Measurements from ENCODE around the gene NAGPA.

Gene NAGPA

GRCh38 chr16:5022521-5022920 is 11.2 kb downstream of the NAGPA start:
- H3K36me3 ChIP-seq = peaks cover 0 to 25% (median 0%) of the 10 kb centered on the region in 3 donors
- H3K4me3 ChIP-seq = no peak overlapping the region
- no peak for TF ChIP-seq CTCF (IDR thresholded peaks at IDR 0.05)
- no peaks in the 10 kb centered on the region for H3K4me1 ChIP-seq
- H3K9me3 ChIP-seq = no peaks in the 10 kb centered on the region
- no peak for DNase-seq
- H3K27me3 ChIP-seq = peaks cover 0 to 9% of the 10 kb centered on the region in 2 donors
- intact Hi-C loops (cut with DNase I; ENCODE audit: low total_unique reads) = no loop called here
- H3K27ac ChIP-seq = no peak overlapping the region

DNA sequence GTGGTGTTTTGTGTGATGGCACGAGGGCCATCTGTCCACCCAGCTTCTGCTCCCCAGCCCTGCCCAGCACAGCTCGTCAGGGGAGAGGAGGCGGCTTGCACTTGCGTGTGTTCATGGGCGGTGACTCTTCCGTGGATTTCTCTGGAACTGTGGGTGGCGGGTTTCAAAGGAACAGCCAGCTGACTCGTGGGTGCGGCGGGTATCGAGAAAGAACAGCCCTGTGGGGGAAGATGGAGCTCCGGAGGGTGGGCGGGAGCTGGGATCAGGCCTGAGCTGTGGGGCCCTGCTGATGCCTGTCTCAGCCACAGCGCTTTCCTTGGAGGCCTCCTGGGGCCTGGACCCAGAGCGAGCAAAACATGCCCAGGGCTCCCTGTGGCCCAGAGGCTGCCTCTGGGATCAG is 13.2 kb downstream of the NAGPA start:
- Histone ChIP-seq H3K36me3 (peaks cover 0 to 14% (median 0%) of the 10 kb centered on the region in 3 donors), H3K4me1 (no peaks in the 10 kb centered on the region), H3K4me3 (no peak overlapping the region), H3K9me3 (no peaks in the 10 kb centered on the region), H3K27ac (no peak overlapping the region), H3K27me3 (peaks cover 0 to 9% of the 10 kb centered on the region in 2 donors)
- intact Hi-C loops (cut with DNase I; ENCODE audit: low total_unique reads) = no loop called here
- TF ChIP-seq CTCF (IDR thresholded peaks at IDR 0.05) = no peak
- no peak for DNase-seq

DNA sequence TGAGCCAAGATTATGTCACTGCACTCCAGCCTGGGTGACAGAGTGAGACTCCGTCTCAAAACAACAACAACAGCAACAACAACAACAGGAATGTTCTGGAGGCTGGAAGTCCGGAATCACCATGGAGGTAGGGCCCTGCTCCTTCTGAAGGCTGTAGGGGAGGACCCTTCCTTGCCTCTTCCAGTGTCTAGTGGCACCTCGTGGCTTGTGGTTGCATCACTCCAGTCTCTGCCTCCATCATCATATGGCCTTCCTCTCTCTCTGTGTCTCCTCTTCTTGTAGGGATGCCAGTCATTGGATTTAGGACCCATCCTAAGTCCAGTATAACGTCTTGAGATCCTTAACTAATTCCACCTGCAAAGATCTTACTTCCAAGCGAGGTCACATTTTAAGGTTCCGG is 14.0 kb downstream of the NAGPA start:
- no peak overlapping the region for H3K27ac ChIP-seq
- H3K9me3 ChIP-seq = no peaks in the 10 kb centered on the region
- intact Hi-C loops (cut with DNase I; ENCODE audit: low total_unique reads) = no loop called here
- no peak overlapping the region for H3K4me3 ChIP-seq
- H3K36me3 ChIP-seq = peaks cover 0 to 6% (median 0%) of the 10 kb centered on the region in 3 donors
- DNase-seq = no peak
- peaks cover 0 to 9% of the 10 kb centered on the region in 2 donors for H3K27me3 ChIP-seq
- no peaks in the 10 kb centered on the region for H3K4me1 ChIP-seq
- TF ChIP-seq CTCF (IDR thresholded peaks at IDR 0.05) = no peak

GRCh38 chr16:5018793-5019192 is 14.9 kb downstream of the NAGPA start:
- DNase-seq = no peak
- Histone ChIP-seq H3K27me3 (peaks cover 0 to 9% of the 10 kb centered on the region in 2 donors), H3K4me3 (no peak overlapping the region), H3K4me1 (no peaks in the 10 kb centered on the region), H3K27ac (no peak overlapping the region), H3K9me3 (no peaks in the 10 kb centered on the region), H3K36me3 (no peaks in the 10 kb centered on the region)
- no peak for TF ChIP-seq CTCF (IDR thresholded peaks at IDR 0.05)
- intact Hi-C loops (cut with DNase I; ENCODE audit: low total_unique reads) = no loop called here

DNA sequence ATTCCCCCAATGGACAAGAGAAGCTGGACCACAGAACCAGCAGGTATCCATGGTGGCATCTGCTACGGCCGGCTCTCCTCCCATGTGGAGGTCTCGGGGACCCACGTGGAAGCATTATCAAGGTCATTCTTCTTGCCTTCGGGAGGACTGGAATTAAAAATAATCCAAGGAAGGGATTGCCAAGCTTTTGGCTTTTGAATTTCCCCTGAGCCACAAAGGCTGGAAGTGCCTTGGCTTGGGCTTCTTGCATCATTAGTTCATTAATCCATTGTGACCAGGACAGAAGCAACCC is 16.1 kb downstream of the NAGPA start:
- no peaks in the 10 kb centered on the region for H3K36me3 ChIP-seq
- TF ChIP-seq CTCF (IDR thresholded peaks at IDR 0.05) = no peak
- H3K9me3 ChIP-seq = no peaks in the 10 kb centered on the region
- peaks cover 0 to 7% of the 10 kb centered on the region in 2 donors for H3K27me3 ChIP-seq
- no peak for DNase-seq
- H3K4me1 ChIP-seq = no peaks in the 10 kb centered on the region
- intact Hi-C loops (cut with DNase I; ENCODE audit: low total_unique reads) = no loop called here
- no peak overlapping the region for H3K27ac ChIP-seq
- no peak overlapping the region for H3K4me3 ChIP-seq

DNA sequence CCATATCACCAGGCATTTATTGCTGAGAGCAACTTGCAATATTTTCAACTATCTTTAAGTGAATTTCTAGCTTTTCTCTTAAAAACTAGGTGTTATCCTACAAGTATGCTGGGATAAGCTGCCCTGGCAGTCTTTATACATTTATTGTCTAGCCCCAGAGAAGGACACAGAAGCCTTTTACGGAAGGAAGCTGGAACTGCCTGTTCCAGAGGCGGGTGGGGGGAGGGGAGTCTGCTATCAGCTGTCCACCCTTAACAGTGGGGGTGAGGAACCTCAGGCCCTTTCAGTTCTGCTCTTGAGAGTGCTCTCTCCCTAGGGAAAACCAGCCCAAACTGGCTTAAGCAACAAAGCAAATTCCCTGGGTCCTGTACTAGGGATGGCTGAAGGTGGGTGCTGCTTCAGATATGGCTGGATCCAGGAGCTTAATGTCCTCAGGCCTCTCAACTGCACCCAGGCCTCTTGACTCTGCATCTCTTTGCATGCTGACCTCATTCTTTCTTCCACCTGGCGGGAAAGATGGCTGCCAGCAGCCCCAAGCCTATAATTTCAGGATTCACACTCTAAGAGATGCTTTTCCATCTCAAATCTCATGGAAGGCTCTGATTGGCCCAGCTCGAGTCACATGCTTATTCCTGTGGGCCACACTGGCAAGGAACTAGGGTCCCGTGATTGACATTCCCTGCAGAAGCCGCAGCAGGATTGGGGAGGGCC is 16.6 kb downstream of the NAGPA start:
- Histone ChIP-seq H3K4me3 (no peak overlapping the region), H3K36me3 (no peaks in the 10 kb centered on the region), H3K27ac (no peak overlapping the region), H3K27me3 (peaks cover 0 to 8% of the 10 kb centered on the region in 2 donors), H3K4me1 (no peaks in the 10 kb centered on the region), H3K9me3 (no peaks in the 10 kb centered on the region)
- no peak for TF ChIP-seq CTCF (IDR thresholded peaks at IDR 0.05)
- intact Hi-C loops (cut with DNase I; ENCODE audit: low total_unique reads) = no loop called here
- DNase-seq = no peak

Data from tibial artery (tissue), 4 donors.